Endometrial microvascular endothelial cells (primary cell): ENCODE measurements around the gene NPHP4. TPM values are rescaled to one million over a fixed set of nuclear protein-coding genes. Genes with fewer than 3 reads are reported as not detected.

Source experiments
- in situ Hi-C: cut with HindIII; loops from 2 replicates; pipeline ENCODE4 v1.10.0; 2017; ENCODE audit warnings: low sequenced_read_pairs, low pct_unique_long_range_greater_than_20kb; ENCODE audit errors: inconsistent ontology term
- total RNA-seq: library from RNA; depleted of rRNA; stranded (reverse); fragments of >200 nt; gene quantifications from one replicate; pipeline ENCODE4 v1.2.3, GENCODE V29; 2015; ENCODE audit errors: inconsistent ontology term

NPHP4 gene
- total RNA-seq, 1 donor from 2014 or later, result 4.2 TPM

DNA sequence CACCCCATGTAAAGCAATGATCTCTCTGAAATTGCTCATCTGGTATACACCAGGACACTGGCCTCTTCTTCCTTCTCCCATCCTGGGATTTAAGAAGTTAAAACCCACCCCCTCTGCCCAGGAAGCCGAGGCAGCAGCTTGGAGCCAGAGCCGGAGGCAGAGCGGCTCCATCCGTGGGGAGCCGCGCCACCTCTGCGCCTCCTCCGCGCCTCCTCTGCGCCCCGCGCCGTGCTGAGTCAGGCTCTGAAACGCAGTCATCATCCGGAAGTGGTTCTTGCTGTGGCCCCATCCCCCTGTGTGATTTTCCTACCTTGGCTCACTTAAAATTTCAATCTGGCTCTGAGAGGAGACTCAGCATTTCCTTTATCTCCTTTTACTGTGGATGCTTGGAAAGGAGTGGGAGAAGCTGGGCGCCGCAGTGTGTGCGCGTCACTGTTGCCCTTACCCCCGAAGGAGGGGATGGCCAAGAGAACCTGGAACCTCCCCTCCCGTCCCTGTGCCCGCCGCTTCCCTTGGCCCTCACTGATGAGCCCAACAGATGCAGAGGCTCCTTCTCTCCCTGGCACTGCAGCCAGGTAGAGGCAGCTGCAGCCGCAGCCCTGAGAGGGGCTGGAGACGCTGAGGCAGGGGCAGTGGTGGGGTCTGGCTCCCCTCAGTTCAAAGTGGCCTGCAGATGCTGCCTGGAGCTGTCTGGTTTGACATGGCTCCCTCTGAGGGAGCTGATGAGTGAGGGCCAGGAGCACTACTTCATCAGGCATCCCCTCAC is 15.3 kb upstream of the NPHP4 start:
- in situ Hi-C loops, result no loop called here

DNA sequence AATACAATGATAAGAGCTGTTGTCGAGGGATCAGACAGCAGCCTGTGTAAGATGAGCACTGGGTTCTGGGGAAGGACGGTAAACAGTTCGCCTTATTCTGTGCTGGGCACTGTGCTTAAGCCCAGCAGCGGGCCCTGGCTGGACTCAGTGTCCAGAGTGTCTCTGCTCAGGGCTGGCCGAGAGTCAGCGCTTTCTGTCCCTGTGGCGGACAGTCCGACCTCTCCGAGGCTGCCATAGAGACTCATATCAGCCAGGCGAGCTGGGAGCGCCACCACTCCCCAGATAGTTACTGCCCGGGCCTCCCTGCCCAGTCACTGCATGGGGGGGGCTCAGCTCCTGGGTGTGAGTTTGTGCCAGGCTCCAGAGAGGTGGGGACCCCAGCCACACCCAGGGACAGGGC is 14.7 kb upstream of the NPHP4 start:
- in situ Hi-C loops, result no loop called here

DNA sequence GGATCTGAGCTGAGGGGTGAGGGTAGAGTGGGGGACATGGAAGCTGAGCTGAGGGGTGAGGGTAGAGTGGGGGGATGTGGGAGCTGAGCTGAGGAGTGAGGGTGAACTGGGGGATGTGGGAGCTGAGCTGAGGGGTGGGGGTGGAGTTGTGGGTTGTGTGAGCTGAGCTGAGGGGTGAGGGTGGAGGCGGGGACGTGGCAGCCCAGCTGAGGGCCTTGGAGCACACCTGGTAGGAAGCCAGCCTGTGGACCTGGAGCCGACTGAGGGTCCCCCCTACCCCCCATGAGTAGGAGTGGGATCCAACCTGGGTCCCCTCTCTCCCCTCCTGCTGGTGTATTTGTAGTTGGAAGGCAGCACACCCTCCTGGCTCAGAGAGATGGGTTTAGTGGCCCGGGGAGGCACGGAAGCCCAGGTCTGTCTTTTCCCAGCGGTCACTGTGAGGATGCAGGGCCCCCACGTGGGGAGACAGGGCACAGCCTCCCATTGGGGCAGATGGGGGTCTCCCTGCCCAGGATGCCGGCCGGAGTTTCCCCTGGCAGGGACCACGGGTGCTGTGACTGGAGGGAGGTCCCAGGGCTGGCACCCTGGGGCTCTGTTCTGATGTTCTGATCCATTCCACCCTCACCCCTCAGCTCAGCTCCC is 13.2 kb upstream of the NPHP4 start:
- in situ Hi-C loops, result no loop called here

DNA sequence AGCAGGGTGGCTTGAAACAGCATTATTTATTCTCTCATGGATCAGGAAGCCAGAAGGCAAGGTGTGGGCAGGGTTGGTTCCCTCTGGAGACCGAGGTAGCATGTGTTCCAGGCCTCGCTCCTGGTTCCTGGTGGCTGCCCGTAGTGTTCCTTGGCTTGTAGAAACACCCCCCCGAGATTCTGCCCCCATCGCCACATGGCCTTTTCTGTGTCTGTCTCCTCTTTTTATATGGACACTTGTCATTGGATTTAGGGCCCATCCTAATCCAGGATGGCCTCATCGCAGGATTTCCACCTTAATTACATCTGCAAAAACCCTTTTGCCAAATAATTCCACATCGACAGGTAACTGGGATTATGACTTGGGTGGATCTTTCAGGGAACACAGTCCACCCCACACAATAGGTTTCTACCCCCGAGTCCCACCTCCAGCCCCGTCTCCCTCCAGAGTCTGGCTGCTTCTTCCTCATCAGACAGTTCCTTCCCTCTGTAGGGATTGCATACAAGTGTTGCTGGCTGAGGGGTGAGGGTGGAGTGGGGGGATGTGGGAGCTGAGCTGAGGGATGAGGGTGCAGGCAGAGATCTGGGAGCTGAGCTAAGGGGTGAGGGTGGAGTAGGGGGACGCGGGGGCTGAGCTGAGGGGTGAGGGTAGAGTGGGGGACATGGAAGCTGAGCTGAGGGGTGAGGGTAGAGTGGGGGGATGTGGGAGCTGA is 12.3 kb upstream of the NPHP4 start:
- in situ Hi-C loops, result no loop called here

DNA sequence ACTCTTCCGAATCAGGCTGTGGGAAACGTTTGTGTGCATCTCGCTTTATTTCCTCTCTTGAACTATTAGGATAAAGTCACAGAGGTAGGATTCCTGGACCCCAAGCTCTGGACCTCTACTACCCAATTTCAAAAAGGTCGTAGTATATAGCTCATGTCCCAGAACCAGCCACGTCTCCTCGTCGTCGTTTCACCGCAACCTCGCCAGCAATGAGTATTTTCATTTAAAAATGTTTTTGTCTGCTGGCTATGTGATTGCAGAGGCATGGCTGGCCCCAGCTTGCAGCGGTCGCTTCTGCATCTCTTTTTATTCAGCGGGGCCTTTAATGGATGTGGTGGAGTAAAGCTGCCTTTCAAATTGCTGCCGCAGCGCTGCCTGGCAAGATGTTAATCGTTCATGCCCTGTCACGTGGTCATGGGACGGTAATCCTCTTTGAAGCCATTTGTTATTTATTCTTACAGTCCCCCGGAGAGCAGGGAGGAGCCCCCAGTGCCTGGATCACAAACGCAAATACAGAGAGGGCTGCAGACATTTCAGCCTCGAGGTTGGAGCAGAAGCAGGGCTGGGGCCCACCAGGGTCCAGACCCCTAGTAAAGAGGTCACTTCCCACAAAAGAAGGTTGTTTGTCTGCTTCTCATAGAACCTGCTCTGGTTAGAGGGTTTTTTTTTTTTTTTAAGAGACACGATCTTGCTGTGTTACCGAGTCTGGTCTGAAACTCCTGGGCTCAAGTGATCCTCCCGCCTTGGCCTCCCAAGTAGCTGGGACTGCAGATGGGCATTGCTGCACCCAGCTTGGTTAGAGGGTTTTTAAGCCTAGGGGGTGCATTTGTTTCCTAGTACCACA is 11.6 kb upstream of the NPHP4 start:
- in situ Hi-C loops, result no loop called here

DNA sequence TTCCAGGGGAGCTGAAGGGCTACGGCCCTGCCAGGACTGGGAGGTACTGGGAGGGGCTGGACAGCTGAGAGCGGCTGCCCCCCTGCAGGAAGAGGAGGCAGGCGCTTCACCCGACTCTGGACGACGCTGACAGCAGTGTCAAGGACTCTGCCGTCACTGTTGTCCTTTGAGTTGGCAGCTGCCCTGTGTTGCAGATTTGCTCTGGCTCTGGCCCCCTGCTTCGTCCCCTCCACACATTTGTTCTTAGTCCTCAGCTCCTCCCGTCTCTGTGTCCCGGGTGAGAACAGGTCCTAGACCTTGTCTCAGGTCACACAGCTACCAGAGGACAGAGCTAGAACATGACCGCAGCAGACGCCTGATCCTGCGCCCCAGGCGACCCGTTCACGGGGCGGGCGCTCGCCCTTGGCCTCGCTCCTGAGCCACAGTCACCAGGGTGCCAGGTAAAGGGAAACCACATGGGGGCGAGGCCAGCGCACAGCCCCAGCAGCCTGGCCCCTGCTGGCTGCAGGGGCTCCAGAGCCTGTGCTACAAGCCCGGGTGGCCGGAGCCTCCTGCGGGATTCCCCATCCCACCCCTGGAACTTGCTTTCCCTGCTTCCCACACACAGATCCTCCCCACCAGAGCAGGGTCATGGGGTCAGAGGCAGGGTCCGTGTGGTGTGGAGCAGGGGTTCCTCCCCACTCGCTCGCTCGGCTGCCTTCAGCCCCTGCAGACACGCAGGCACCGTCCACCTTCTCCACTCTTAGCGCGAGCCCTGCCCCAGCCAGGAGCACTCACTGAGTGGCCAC is 10.7 kb upstream of the NPHP4 start:
- in situ Hi-C loops, result no loop called here

DNA sequence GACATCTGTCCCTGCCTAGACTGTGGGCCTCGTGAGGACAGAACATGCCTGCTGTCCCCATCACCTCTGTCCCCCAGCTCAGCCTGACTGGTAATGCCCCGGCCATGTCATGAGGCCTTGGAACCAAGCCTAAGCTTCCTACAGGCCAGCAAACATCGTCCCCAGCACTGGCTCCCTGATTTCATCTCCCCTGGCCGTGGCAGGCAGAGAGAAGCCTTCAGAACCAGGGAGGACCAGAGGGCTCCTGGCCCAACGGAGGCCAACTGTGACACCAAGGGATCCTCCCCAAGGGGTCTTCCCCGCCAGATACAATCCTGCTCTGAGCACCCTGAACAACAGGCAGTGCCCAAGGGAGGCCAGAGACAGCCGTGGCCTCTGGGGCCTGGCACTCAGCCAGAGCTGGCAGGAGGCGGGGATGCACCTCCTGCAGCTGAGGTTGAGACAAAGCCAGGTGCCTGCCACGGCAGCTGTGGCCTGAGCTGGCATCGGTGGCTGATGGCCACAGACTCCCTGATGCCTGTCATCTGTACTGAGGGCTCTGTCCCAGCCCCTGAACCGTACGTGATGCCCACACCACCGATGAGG is 9.9 kb upstream of the NPHP4 start:
- in situ Hi-C loops, result no loop called here

DNA sequence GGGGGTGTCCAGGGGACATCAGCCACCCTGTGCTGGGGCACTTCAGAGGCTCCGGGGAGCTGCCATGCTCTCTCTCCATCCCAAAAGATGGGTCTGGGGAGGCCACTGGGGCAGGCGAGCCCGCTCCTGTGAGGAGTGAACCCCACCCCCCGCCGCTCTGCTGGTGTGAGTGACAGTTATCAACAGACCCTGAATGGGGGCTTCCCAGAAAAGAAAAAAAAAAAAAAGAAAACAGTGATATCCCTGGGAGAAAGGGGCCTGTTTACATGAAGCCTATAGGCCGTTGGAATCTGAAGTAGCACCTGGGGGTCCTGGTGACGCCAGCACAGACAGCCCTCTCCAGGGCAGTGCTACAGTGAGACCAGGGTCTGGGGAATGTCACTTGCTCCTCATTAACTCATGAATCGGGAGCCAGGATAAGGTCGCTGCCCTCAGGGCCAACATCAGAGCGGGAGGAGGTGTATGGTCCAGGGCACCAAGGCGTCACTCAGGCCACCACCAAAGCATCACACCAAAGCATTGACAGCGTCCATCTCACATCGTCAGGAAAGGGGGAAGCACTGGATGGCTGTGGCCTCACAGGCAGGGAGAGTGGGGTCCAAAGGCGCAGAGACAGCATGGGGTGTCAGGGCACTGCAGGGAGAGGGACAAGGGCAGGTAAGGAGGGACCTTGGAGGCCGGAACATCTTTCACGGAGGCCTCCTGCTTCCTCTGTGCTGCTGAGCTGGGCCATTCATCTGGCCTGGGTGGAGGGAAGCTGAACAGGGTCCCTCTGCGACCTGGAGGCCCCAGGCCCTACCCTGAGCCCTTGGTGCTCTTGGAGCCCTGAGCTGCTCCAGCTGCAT is 8.4 kb upstream of the NPHP4 start:
- in situ Hi-C loops, result no loop called here

DNA sequence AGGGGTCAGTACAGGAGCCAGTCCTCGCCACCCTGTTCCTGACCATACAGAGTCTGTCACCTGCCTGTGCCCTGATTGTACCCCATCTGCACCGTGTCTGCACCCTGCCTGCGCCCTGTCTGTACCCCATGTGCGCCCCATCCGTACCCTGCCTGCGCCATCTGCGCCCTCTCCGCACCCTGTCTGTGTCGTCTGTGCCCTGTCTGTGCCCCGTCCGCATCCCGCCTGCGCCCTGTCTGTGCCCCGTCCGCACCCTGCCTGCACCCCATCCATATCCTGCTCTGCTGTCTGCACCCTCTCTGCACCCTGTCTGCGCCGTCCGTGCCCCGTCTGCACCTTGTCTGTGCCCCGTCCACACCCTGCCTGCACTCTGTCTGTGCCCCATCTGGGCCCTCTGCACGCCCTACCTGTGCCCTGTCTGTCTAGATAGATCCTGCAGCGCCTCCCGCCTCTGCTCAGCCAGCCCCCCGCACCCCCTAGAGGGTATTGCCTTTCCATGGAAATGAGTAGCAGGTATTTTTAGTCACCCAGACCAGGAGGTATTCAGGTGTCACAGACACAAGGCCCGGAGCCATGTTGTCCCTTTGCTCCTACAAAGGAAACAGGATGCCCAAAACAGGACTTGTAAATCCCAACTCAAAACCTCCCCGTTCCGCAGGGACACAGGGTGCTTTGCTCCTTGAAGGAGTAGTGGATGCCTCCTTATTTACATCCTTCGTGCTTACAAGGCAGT is 7.7 kb upstream of the NPHP4 start:
- in situ Hi-C loops, result no loop called here

DNA sequence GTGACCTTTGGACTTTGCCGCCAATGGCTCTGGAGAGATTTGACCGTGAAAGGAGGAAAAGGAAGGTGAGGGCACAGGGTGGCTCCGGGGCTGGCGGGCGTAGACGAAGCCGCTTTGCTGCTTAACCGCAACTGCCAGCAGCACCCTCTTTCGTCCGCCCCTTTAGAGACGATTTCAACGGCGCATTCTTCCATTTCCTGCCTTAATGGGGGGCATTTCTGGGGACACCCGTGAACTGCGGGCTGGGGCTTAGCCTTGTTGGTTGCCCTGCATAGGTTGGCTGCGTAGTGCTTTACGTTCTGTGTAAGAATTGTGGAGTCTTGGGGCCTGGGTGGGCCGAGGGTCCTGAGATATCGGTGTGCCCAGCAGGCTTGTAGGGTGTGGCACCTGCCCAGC is 6.7 kb upstream of the NPHP4 start:
- in situ Hi-C loops, result no loop called here

DNA sequence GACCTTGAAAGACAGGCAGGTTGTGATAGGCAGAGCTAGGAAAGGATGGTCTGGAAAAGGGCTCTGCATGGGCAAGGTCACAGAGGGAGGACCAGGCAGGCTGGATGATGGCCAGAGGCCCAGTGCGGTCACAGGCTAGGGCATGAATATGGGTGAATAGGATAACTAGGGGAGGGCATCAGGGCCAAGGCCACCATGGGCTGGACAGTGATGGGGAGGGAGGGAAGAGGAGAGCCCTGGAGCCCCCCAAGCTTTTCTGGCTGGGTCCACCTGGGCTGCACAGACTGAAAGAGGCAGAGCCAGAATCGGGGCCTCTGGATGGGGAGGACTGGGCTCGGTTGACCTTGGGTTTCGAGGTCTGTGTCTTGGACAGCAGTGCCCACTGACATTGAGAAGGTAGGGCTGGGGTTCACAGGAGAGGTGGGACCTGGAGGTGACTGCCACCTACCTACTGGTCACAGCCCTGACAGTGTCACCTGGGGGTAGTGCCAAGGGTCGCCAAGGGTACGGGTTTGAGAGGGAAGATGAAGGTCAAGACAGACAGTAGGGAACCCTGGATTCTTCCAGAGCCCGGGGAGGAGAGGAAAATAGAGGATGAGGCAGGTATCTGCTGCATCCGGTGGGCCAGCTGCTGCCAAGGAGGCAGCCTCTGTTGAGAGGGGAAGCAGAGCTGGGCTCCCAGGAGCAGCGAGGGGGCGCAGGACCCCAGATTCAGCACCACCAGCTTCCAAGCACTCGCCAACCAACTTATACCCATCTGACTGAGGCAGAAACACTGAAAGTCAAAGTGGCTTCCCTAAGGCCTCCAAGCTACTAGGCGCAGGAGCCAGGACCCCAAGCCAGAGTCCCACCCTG is 6.1 kb upstream of the NPHP4 start:
- in situ Hi-C loops, result no loop called here

DNA sequence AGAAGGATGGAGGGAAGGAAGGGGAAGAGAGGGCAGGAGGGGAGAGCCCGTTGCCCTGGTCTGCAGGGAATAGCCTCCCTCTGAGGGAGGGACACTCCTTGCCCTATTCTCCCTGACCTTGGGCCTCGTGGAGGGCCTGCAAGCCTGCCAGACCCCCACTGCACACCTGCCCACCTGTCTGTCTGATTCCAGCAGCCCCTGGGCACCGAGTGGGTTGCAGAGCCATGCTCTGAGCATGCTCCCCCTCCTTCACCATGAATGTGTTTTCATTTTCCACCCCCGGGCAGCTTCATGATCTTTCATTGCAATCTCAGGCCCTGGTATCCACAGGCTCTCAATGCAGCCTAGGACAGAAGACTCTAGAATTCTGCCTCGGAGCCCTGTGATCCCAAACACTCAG is 5.1 kb upstream of the NPHP4 start:
- in situ Hi-C loops, result no loop called here

DNA sequence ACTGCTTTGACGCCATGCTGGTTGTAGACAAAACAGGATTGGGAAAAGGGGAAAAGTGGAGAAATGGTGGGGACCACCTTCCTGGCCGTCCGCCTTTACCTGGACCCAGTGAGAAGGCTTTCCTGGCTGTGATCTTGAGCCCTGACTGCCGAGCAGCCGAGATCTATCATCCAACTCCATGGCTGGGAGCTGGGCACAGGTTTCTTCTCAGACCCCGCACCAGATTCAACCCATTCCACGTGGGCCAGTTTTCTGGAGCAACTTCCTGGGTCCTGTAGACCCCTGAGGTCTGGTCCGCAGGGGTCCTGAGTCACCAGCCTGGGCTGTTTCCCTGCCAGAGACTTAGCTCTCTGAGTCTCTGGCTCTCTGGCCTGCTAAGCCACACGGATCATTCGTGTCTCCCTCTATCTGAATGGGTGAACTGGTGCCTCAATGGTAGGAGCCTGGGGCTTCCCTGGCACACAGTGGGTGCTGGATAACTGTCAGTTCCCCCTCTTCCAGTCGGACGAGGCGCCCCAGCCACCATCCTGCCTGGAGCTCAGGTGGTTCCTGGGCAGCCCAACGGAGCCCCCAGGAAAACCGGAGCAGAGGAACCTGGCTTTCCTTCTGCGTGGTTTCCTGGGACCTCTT is 4.5 kb upstream of the NPHP4 start:
- in situ Hi-C loops, result no loop called here

DNA sequence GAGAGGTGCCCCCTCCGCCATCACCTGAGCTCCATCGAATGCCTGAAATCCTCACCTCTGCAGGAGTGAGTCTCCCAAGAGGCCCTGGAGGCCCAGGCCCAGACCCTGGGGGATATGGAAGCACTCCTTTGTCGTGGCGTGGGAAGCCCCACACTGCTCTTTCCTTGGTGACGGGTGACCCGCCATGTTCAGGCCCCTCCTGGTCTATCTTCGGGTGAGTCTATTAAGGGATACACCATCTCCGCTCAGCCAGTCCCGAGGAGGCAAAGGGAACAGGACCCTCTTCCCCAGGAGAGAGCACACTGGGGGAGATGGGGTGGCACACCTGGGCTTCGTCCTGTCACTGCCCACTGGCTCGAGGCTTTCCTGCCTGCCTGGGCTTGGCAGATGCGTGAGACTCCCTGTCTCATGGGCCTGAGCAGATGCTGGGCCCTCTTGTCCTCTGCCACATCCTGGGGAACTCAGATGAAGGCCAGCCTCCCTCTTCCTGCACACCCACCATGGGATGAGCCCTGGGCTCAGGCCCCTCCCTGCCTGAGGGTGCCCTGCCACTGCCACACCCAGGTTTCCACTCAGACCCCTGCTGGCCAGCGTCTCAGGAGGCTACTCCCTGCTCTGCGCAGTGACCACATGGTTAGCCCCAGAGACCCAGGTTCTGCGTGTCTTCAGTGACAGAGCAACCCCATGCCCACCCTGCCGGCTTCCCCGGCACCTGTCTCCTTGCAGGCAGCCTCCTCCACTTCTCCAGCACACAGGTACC is 3.8 kb upstream of the NPHP4 start:
- in situ Hi-C loops, result no loop called here
